SH-SY5Y (cell line): ENCODE results near the gene RAB27B.

Experiments used
- GATA2 ChIP-seq: IDR thresholded peaks from 2 replicates; pipeline ENCODE4 v1.6.1; 2011; ENCODE audit warnings: mild to moderate bottlenecking, low read depth, low read length
- GATA3 ChIP-seq: IDR thresholded peaks from 2 replicates; pipeline ENCODE4 v1.6.1; 2011; ENCODE audit warnings: low read depth, mild to moderate bottlenecking, low read length, moderate library complexity

- TF ChIP-seq GATA2 (no peak), GATA3 (no peak)
Measured at GRCh38 chr18:54829856-54830255, 1.6 kb downstream of the RAB27B start.
